Tibial artery (tissue), 4 donors: ENCODE results near the gene C21orf58.

Experiments used
- DNase-seq, 2 donors: peaks; one replicate each; pipeline ENCODE4 v3.0.0-alpha.2; 2019
- H3K27ac ChIP-seq, 2 donors: fragments of 200-600 bp; sonication (generic) in 1 of 2; 1 replicate in 1 of 2; 2 replicates in 1 of 2; pipeline ENCODE4 v1.5.1; 2018 to 2019; ENCODE audit warnings: mild to moderate bottlenecking in 1 of 2
- H3K27me3 ChIP-seq, 2 donors: fragments of 200-600 bp; sonication (generic) in 1 of 2; one replicate each; pipeline versions ENCODE4 v1.5.1 to v1.6.0; 2016 to 2019
- H3K36me3 ChIP-seq, 3 donors: fragments of 200-600 bp; sonication (generic) in 2 of 3; one replicate each; pipeline ENCODE4 v1.5.1; 2016 to 2019; ENCODE audit warnings: mild to moderate bottlenecking in 2 of 3
- H3K4me1 ChIP-seq, 4 donors: fragments of 200-600 bp; sonication (generic) in 2 of 4; 1 replicate in 3 of 4; 2 replicates in 1 of 4; pipeline ENCODE4 v1.5.1; 2016 to 2019
- H3K4me3 ChIP-seq, 2 donors: fragments of 200-600 bp; sonication (generic) in 1 of 2; 1 replicate in 1 of 2; 2 replicates in 1 of 2; pipeline ENCODE4 v1.5.1; 2018 to 2019; ENCODE audit warnings: mild to moderate bottlenecking in 2 of 2
- H3K9me3 ChIP-seq, 3 donors: fragments of 200-600 bp; sonication (generic) in 1 of 3; one replicate each; pipeline ENCODE4 v1.5.1; 2016 to 2019
- intact Hi-C: fragments of 100-400 bp; cut with DNase I; formaldehyde crosslinking; loops from one replicate; pipeline ENCODE4 v1.15.0; 2023; ENCODE audit warnings: low total_unique reads
- TF ChIP-seq, protein P1 (sequence below), 2 experiments: fragments of 200-600 bp in 1 of 2; fragments of 450-650 bp in 1 of 2; IDR thresholded peaks; one replicate each; pipeline ENCODE4 v1.5.1; 2017 to 2019; ENCODE audit warnings: antibody characterized with exemption in 2 of 2, mild to moderate bottlenecking in 1 of 2, moderate library complexity in 1 of 2

The C21orf58 gene

DNA sequence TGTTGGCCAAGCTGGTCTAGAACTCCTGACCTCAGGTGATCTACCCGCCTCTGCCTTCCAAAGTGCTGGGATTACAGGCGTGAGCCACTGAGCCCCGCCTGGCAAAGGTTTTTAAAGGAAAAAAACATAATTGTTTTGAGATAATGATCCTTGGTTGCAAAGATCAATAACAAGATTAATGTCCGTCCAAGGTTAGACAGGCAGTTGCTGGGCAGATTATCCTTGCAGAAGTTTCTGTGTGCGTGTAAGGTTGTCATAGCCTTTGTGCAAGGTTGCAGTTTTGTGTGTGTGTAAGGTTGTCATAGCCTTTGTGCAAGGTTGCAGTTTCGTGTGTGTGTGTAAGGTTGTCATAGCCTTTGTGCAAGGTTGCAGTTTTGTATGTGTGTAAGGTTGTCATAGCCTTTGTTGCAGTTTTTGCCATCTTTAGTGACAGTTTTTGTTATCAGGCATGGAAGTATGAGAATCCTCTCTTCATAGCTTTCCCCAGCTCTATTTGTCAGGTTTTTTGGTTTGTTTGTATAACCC lies 34.0 kb downstream of the C21orf58 start:
- no peaks in the 10 kb centered on the region for H3K27me3 ChIP-seq
- peaks cover 0 to 13% (median 9%) of the 10 kb centered on the region in 3 donors for H3K36me3 ChIP-seq
- intact Hi-C loops: loop anchor here (10.0 kb wide), 1 partner anchor 145 kb away; no protein-coding TSS in a partner anchor
- no peak for DNase-seq
- no peaks in the 10 kb centered on the region for H3K9me3 ChIP-seq
- TF ChIP-seq, protein P1, sequence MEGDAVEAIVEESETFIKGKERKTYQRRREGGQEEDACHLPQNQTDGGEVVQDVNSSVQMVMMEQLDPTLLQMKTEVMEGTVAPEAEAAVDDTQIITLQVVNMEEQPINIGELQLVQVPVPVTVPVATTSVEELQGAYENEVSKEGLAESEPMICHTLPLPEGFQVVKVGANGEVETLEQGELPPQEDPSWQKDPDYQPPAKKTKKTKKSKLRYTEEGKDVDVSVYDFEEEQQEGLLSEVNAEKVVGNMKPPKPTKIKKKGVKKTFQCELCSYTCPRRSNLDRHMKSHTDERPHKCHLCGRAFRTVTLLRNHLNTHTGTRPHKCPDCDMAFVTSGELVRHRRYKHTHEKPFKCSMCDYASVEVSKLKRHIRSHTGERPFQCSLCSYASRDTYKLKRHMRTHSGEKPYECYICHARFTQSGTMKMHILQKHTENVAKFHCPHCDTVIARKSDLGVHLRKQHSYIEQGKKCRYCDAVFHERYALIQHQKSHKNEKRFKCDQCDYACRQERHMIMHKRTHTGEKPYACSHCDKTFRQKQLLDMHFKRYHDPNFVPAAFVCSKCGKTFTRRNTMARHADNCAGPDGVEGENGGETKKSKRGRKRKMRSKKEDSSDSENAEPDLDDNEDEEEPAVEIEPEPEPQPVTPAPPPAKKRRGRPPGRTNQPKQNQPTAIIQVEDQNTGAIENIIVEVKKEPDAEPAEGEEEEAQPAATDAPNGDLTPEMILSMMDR (IDR thresholded peaks at IDR 0.05): no peak
- no peak overlapping the region for H3K27ac ChIP-seq
- no peak overlapping the region for H3K4me3 ChIP-seq
- H3K4me1 ChIP-seq: peaks cover 0 to 17% (median 9%) of the 10 kb centered on the region in 4 donors

- H3K4me1 ChIP-seq: peaks cover 0 to 38% (median 31%) of the 10 kb centered on the region in 4 donors
- H3K36me3 ChIP-seq: peaks cover 0 to 27% (median 13%) of the 10 kb centered on the region in 3 donors
- DNase-seq: no peak
- H3K4me3 ChIP-seq: no peak overlapping the region
- intact Hi-C loops: loop anchor here (2.0 to 10.0 kb wide), 2 partner anchors 35 to 143 kb away; partner anchors contain the start of gene C21orf58
- no peak overlapping the region for H3K27ac ChIP-seq
- TF ChIP-seq, protein P1 (IDR thresholded peaks at IDR 0.05): no peak
- no peaks in the 10 kb centered on the region for H3K9me3 ChIP-seq
- H3K27me3 ChIP-seq: no peaks in the 10 kb centered on the region
These were observed 36.1 kb downstream of the C21orf58 start for GRCh38 chr21:46287541-46287940.

GRCh38 chr21:46286648-46287002 lies 37.0 kb downstream of the C21orf58 start:
- Histone ChIP-seq H3K27ac (peak overlapping the region; percentile 90 to 96), H3K9me3 (no peaks in the 10 kb centered on the region), H3K4me1 (peaks cover 0 to 47% (median 36%) of the 10 kb centered on the region in 4 donors), H3K36me3 (peaks cover 0 to 28% (median 7%) of the 10 kb centered on the region in 3 donors), H3K27me3 (no peaks in the 10 kb centered on the region), H3K4me3 (peak overlapping the region; percentile 77 to 79)
- no peak for DNase-seq
- TF ChIP-seq, protein P1 (IDR thresholded peaks at IDR 0.05): no peak
- intact Hi-C loops: loop anchor here (2.0 to 10.0 kb wide), 2 partner anchors 36 to 142 kb away; partner anchors contain the start of gene C21orf58

DNA sequence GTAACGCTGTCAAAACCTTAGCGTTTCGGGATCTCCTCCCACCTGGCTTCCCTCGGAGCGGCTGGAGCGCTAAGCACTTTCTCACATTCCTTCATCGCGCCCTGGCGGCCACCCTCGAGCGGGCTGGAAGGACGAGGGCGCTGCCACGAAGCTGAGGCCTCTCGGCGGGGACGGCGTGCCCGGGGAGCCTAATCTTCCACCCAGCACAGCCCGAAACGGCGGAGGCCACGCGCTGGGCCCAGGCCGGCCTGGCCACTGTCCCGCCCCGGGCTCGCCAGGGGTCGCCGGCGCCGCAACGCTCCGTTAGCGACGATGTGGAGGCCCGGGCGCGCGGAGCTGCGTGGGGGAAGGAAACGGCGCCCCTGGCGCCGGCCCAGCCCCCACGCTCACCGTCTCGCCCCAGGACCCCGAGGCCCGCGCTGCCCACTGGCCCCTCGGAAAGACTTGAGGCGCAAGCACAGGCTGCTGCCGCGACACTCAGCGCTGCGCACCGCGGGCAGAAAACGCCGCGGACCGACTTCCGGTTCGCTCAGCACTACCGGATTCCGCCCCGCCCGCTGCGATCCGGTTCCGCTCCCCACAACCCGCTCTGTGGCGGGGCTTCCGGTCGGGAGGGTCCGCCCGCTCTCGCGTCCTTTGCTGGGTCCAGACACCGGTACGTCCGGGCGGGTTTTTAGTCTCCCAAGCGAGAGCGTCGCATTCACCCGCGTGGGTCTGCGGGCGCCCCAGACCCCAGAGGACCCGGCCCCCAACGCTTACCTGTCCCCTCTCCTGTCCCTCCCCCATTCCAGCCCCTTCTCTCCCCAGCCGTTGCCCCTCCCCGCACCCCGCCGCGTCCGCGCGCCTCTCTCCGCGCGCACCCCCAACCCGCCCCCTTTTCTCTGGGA lies 37.7 kb downstream of the C21orf58 start, which contains the start of gene YBEY:
TSS of gene YBEY (plus strand) at position 582 of the 887 bp plus-strand sequence. CDS start 572 bp downstream, outside the sequence.
- peak; percentile 81 to 93 for DNase-seq
- Histone ChIP-seq H3K36me3 (peaks cover under 1 to 28% (median 5%) of the 10 kb centered on the region in 3 donors), H3K4me1 (peaks cover 0 to 54% (median 40%) of the 10 kb centered on the region in 4 donors), H3K27me3 (no peaks in the 10 kb centered on the region), H3K27ac (peak within 1 kb of the TSS; percentile 90 to 96), H3K9me3 (no peaks in the 10 kb centered on the region), H3K4me3 (peak within 1 kb of the TSS; percentile 77 to 79)
- intact Hi-C loops: loop anchor here (2.0 to 10.0 kb wide), 2 partner anchors 37 to 141 kb away; partner anchors contain the start of gene C21orf58
- TF ChIP-seq, protein P1 (IDR thresholded peaks at IDR 0.05): peak; percentile 40

DNA sequence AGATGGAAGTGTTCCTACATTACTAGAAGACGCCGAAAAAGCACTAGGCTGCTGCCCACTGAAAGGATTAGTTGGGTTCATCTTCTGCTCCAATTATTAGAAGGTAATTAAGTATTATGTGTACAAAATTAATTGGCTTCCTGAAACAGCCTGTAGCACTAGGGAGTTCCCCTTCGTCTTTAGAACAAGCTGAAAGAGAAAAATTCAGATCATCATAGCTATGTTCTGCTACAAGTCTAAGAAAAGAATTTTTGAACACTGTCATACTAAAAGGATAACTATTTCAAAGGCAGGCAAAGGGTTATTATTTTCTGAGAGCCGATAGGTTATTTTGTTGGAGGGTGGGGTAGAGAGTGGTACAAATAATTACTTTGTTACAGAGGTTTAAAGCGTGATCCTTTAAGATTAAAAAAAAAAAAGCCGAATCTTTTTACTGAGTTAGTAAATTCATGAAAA lies 38.4 kb downstream of the C21orf58 start, which contains the start of gene MCM3AP:
TSS of gene MCM3AP (minus strand) at position 406 of the 456 bp plus-strand sequence. CDS start at position 81, 325 bp downstream.
- H3K4me3 ChIP-seq: peak within 1 kb of the TSS; percentile 77 to 79
- intact Hi-C loops: loop anchor here (10.0 kb wide), 1 partner anchor 140 kb away; no protein-coding TSS in a partner anchor
- no peaks in the 10 kb centered on the region for H3K9me3 ChIP-seq
- no peaks in the 10 kb centered on the region for H3K27me3 ChIP-seq
- H3K36me3 ChIP-seq: peaks cover 5 to 35% (median 9%) of the 10 kb centered on the region in 3 donors
- no peak for DNase-seq
- TF ChIP-seq, protein P1 (IDR thresholded peaks at IDR 0.05): no peak
- H3K27ac ChIP-seq: peak within 1 kb of the TSS; percentile 90 to 96
- peaks cover 0 to 56% (median 40%) of the 10 kb centered on the region in 4 donors for H3K4me1 ChIP-seq
